ENCODE results near the gene FAAP100.

GRCh38 chr17:81538651-81539570, 13.2 kb downstream of the FAAP100 start:
- no peak for TF ChIP-seq POLR2A (IDR thresholded peaks at IDR 0.05)
- no peak for TF ChIP-seq CTCF (IDR thresholded peaks at IDR 0.05)
- no peak for TF ChIP-seq EP300 (IDR thresholded peaks at IDR 0.05)

Data from ovary (tissue), 3 donors.